Activated CD8-positive, alpha-beta memory T cell treated with anti-CD3 and anti-CD28 coated beads, Interleukin-2, amount 50 U/mL, for 48 hours (primary cell): ENCODE measurements around the gene CD177.
A peak's percentile ranks its signal among the peaks of the same experiment; 100 is the strongest.
"Not testable (repeated sequence)": the region's sequence is repeated elsewhere in the genome, so short reads cannot be mapped to it uniquely, and the experiment has no call there.

Source experiments
- DNase-seq: peaks from one replicate; pipeline ENCODE4 v3.0.0-alpha.2; 2020

The CD177 gene

GRCh38 chr19:43382586-43383216 is 29.2 kb downstream of the CD177 start:
- DNase-seq, result not testable (repeated sequence)

- DNase-seq, result not testable (repeated sequence)
Observed at GRCh38 chr19:43383254-43383653, 29.8 kb downstream of the CD177 start.

GRCh38 chr19:43383759-43384158 is 30.3 kb downstream of the CD177 start:
- not testable (repeated sequence) for DNase-seq

- DNase-seq, result not testable (repeated sequence)
Observed at GRCh38 chr19:43390903-43391551, 37.5 kb downstream of the CD177 start.

GRCh38 chr19:43391552-43391935 is 38.1 kb downstream of the CD177 start:
- not testable (repeated sequence) for DNase-seq

- DNase-seq, result not testable (repeated sequence)
Observed at GRCh38 chr19:43393501-43393900, 40.0 kb downstream of the CD177 start.

- DNase-seq, result no peak
Observed at GRCh38 chr19:43395561-43395960, 42.1 kb downstream of the CD177 start.

GRCh38 chr19:43406297-43406696 is 52.8 kb downstream of the CD177 start:
- no peak for DNase-seq

GRCh38 chr19:43407416-43408005 is 54.0 kb downstream of the CD177 start:
- DNase-seq, result no peak

GRCh38 chr19:43408043-43408442 is 54.6 kb downstream of the CD177 start:
- DNase-seq, result no peak

GRCh38 chr19:43409415-43409814 is 55.9 kb downstream of the CD177 start:
- DNase-seq, result no peak

- DNase-seq, result peak; percentile 0
Observed at GRCh38 chr19:43412441-43412840, 59.0 kb downstream of the CD177 start.
